GOT3 (cell line): ENCODE results near the gene PTPRD.
"Not testable (repeated sequence)": the region's sequence is repeated elsewhere in the genome, so short reads cannot be mapped to it uniquely, and the experiment has no call there.

Experiments
- DNase-seq: peaks from one replicate; lab custom pipeline; 2025; ENCODE audit warnings: mixed read lengths; lab: John Stamatoyannopoulos, UW

PTPRD gene

GRCh38 chr9:9970514-9970913, 642.3 kb downstream of the PTPRD start:
- DNase-seq, result no peak

GRCh38 chr9:9963841-9964240, 649.0 kb downstream of the PTPRD start:
- no peak for DNase-seq

DNA sequence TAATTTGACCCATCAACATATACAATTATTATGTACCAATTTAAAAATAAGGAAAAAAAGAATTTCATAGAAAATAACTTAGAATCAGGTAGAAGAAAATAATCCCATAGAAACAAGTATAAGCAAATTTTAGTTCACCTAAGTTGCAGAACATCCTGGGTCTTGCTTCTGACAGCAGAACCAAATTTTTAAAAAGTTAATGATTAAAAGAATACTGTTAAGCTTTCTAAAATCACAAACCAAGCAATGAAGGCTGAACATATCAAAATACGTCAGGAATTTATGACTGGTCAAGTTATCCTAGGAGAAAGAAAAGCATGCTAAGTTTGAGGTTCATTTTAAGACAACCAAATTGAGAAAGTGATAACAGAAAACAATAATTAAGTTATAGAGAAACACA, 650.9 kb downstream of the PTPRD start:
- DNase-seq, result no peak

DNA sequence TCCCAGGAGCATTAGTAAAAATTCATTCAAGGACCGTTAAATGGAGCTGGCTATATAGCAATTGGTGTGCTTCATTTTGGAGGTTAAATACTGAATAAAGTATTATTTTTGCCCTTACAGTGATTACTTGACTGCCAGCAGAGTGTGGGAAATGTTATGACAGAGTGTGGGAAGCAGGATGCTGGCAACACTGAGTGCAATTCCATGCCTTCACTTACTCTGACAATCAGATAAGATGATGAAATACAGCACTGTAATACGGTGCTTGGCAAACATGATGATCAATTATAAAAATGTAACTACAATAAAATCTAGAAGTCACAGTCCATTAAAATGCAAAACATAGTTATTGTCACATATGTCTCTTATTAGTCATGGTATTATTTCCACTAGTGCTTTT, 651.3 kb downstream of the PTPRD start:
- no peak for DNase-seq

DNA sequence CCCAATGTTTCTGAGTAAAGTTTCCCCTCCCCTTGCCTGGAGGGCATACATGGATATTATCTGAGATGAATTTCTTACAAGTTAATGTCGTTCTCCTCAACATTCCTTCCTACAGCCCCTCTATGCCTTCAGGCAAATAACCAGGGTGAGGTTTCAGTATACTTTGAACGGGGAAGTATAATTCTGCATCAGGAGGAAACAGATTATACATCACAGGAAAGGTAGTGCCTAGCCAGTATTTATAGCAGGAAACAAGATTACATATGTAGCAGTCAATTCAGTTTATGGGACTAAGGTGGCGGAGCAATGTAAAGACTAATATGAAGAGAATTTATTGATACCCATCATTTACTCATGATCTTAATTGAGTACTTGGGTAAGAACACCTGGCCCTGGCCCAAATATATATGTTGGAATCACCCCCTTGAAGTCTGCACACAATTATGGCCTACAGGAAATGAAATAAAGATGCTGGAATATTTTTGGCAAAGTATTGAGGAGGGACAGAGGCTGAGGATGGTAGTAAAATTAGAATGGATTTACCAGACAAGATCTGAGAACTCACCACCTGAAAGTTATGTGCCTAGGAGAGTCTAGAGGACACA, 661.1 kb downstream of the PTPRD start:
- DNase-seq, result no peak

- no peak for DNase-seq
Observed at GRCh38 chr9:9950813-9951212, 662.0 kb downstream of the PTPRD start.

GRCh38 chr9:9949978-9950377, 662.8 kb downstream of the PTPRD start:
- no peak for DNase-seq

GRCh38 chr9:9949368-9949767, 663.4 kb downstream of the PTPRD start:
- no peak for DNase-seq

DNA sequence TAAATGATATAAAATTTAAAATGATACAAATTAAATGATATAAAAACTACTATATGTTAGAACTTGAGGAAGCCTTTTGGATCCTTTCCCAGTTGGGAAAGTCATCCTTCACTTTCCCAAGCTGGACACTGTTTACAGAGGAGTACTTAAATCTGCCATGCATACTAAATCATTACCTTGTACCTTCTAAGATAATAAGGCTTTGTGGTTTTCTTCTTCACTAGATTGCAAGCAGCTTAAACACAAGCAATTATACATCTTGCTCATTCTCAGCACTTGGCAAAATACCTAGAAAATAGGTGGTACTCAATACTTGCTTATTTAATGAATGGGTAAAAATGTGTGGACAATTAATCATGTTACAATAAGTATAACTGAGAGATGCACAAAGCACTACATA, 666.8 kb downstream of the PTPRD start:
- no peak for DNase-seq

DNA sequence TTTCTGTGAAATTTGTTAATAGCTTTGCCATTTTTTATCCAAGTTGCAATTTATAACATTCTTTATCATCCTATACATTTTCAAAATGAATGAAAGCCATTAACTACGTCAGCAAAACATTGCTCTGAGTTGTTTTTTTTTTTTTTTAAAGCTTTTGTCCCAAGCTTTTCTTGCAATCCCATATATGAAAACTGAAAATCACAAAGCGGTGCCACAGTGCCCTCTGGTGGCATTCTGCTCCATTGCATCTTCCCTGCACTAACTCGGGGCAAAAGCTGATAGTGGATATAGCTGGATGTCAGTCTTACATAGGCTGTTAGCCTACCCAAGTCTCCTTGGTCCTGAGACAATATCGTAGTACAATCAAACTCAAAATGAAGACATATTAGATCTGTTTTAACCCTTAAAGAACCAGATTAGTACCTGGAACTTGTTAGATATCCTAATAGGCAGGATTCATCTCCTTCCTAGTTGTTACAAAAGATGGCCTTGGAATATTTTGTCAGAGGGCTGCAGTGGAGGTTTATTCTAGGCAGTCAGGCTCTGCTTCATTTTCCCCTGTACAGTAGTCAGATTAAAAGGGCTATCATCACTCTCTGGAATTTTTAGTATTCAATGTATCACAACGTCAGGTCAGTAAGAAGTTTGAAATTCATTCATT, 669.9 kb downstream of the PTPRD start:
- DNase-seq, result no peak

- no peak for DNase-seq
Observed at GRCh38 chr9:9938432-9938831, 674.4 kb downstream of the PTPRD start.

- DNase-seq, result not testable (repeated sequence)
Observed at GRCh38 chr9:9931464-9931863, 681.3 kb downstream of the PTPRD start.

- DNase-seq, result no peak
Observed at GRCh38 chr9:9924376-9924775, 688.4 kb downstream of the PTPRD start.

DNA sequence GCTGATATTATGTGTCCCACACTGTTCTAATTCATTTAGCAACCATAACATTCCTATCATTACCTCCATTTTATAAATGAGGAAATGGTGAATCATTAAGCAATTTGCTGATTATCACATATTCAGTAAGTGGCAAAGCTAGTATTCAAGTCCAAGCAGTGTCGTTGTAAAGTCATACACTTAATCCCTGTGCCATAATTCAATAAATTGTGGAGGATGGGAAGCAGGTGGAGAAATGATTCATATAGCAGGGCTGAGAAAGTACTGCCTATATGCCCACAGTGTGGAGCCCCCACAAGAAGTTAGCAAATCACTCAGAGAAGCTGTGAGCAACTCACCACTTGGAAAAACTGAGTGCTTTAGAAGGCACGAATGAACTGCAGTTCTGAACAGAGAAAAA, 691.0 kb downstream of the PTPRD start:
- no peak for DNase-seq

GRCh38 chr9:9920425-9921060, 692.3 kb downstream of the PTPRD start:
- no peak for DNase-seq

DNA sequence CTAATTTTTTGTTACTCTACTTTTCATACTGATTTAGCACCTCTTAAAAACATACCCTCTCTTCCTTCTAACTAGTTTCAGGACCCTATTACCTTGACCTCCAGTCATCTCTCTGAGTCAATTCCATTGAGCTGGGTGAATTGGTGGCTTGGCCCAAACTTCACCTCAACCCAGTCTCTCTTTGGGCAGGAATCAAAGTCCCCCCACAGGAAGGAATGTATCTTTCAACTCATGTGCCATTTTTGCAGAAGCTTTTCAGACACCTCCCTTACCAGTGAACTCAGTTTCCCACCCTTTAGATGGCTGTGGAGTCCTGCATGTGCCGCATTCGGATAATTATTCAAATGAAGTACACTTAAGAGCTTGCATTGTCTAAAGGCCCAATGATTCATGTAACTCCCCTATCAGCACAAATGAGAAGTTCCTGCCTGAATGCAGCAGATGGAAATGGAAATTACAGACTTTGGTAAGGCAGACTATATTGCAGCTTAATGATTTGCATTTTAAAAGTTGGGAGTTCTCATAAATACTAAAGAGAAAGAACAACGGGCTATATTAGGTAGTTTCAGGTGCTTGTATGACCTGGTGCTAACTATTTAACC, 693.5 kb downstream of the PTPRD start:
- no peak for DNase-seq

DNA sequence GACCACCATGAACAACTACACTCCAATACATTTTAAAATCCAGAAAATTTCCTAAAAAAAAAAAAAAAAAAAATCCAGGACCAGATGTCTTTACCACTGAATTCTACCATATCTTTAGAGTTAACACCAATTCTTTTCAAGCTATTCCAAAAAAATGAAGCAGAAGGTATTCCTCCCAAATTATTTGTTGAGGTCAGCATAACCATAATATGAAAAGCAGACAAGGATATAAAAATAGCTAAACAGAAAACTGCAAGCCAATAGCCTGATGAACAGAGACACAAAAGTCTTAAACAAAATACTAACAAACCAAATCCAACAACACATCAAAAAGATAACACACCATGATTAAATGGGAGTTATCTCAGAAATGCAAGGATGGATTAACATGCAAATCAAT, 695.4 kb downstream of the PTPRD start:
- DNase-seq, result no peak

GRCh38 chr9:9914174-9914573, 698.6 kb downstream of the PTPRD start:
- no peak for DNase-seq

DNA sequence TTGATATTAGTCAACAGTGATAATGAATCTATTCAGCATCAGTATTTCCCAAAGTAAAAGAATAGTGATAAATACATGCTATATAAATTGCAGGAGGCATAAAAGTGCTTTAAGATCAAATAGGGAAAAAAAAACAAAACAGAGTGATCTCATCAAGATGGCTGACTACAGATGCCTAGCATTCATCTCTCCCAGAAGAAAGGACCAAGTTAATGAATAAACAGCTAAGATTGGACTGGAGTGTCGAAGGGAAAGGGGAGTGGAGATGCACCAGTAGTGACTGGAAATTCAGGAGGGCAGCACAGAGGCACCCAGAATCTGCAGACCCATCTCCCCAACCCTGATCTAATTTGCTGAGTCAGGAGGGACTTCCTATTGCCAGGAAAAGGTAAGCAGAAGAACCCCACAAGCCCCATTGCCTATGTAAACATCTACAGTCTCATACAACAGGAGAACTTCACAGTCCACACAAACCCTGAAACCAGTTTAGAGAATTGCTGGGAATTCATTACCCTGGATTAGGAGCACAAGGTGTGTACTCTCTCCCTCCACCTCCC, 699.4 kb downstream of the PTPRD start:
- DNase-seq, result no peak

GRCh38 chr9:9912459-9912858, 700.3 kb downstream of the PTPRD start:
- DNase-seq, result no peak

DNA sequence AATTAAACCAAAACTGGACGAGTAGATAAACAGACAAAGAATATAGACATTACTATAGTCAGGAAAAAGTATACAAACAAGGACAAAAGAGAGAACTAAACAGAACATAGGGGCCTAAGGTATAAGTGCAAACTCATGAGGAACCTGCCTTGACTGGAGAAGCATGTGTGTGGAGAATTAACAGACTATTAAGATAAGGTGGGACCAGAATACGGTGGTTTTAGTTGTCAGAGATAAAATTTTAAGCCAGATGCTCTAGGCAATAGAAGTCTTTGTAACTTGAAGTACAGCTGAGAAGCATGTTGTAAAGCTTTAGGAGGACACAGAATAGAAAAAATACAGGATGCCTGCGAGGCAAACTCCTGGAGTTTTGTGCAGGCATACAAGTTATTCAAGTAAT, 707.1 kb downstream of the PTPRD start:
- no peak for DNase-seq

GRCh38 chr9:9904041-9904440, 708.8 kb downstream of the PTPRD start:
- DNase-seq, result no peak

GRCh38 chr9:9901624-9902023, 711.2 kb downstream of the PTPRD start:
- DNase-seq, result no peak
